ENCODE measurements around the gene PRRG2. TPM values are rescaled to one million over a fixed set of nuclear protein-coding genes. Genes with fewer than 3 reads are reported as not detected.

PRRG2 gene
- total and polyA plus RNA-seq, 2 of the 13 experiments (the other 11 are each of a cell fraction or from before 2014, with no cell fraction given), result 0.66 to 0.82 TPM

GRCh38 chr19:49533551-49534488 lies 47.3 kb upstream of the PRRG2 start (continued):
- TF ChIP-seq ZHX1 (CRISPR knock-in tag; IDR thresholded peaks at IDR 0.05; ENCODE audit: low read depth) (peak; percentile 85; the same call in 1 of the 2 replicates), ISL2 (CRISPR knock-in tag; IDR thresholded peaks at IDR 0.05) (no peak)

GRCh38 chr19:49534632-49535385 lies 46.3 kb upstream of the PRRG2 start:
- POLR2A ChIA-PET, result interaction anchor here (0.9 kb wide), 1 partner anchor 22 kb away, joined by 3 read pairs; the partner anchor contains the start of gene FCGRT
- H3K4me3 ChIP-seq (replicated peaks in 1 of 3; ENCODE audit: insufficient read depth in 1 of 3, low read depth in 2 of 3, low read length in 3 of 3), result no peak overlapping the region
- H3K36me3 ChIP-seq (replicated peaks in 1 of 2; ENCODE audit: control insufficient read depth in 1 of 2, insufficient read depth in 2 of 2, low read length in 2 of 2), result peaks cover 17 to 45% of the 10 kb centered on the region in 2 experiments
- no peak for TF ChIP-seq ZNF629 (CRISPR knock-in tag; conservative IDR thresholded peaks at IDR 0.05)
- TF ChIP-seq SSRP1 (CRISPR knock-in tag; IDR thresholded peaks at IDR 0.05), result no peak
- TF ChIP-seq PAX8 (CRISPR knock-in tag; IDR thresholded peaks at IDR 0.05; ENCODE audit: borderline replicate concordance), result no peak
- TF ChIP-seq CBFB (CRISPR knock-in tag; IDR thresholded peaks at IDR 0.05), result no peak
- no peak for TF ChIP-seq ZNF501 (CRISPR knock-in tag; IDR thresholded peaks at IDR 0.05)
- TF ChIP-seq ZNF549 (CRISPR knock-in tag; IDR thresholded peaks at IDR 0.05), result no peak
- no peak for TF ChIP-seq GMEB1 (CRISPR knock-in tag; IDR thresholded peaks at IDR 0.05; ENCODE audit: borderline replicate concordance)
- no peak for TF ChIP-seq NCOA5 (CRISPR knock-in tag; IDR thresholded peaks at IDR 0.05)
- TF ChIP-seq THYN1 (CRISPR knock-in tag; IDR thresholded peaks at IDR 0.05; ENCODE audit: borderline replicate concordance, low read depth), result no peak
- TF ChIP-seq MTA3 (CRISPR knock-in tag; IDR thresholded peaks at IDR 0.05), result no peak
- no peak for TF ChIP-seq STAT5B (CRISPR knock-in tag; IDR thresholded peaks at IDR 0.05)
- TF ChIP-seq POLR2AphosphoS5 (IDR thresholded peaks at IDR 0.05; ENCODE audit: low read depth, low read length), result no peak
- no peak for TF ChIP-seq BRF2 (CRISPR knock-in tag; IDR thresholded peaks at IDR 0.05)
- TF ChIP-seq KLF13 (CRISPR knock-in tag; IDR thresholded peaks at IDR 0.05), result no peak

More at GRCh38 chr19:49534632-49535385, 46.3 kb upstream of the PRRG2 start:
- FAIRE-seq (no peak), ATAC-seq (no peak), DNase-seq (ENCODE audit: low spot score) (no peak)
- WGBS (ENCODE audit: low lambda C conversion rate), result 92% methylated on average over 8 of the region's 8 CpGs
- no peaks in the 10 kb centered on the region for H3K27me3 ChIP-seq (ENCODE audit: control insufficient read depth in 1 of 2, insufficient read depth in 2 of 2, low read length in 2 of 2)
- intact Hi-C loops (cut with micrococcal nuclease; ENCODE audit: unreplicated experiment) (no loop called here), in situ Hi-C loops (cut with HindIII; ENCODE audit: extremely low pct_ligation_motif_present, low pct_unique_long_range_greater_than_20kb) (no loop called here)
- H3K9ac ChIP-seq (ENCODE audit: insufficient read depth, low read depth, low read length), result no peak overlapping the region
- no TSS peak for BruUV-seq (replicated peaks)
- H3K4me2 ChIP-seq (ENCODE audit: low read depth, low read length), result no peak overlapping the region
- H3K79me2 ChIP-seq (ENCODE audit: insufficient read depth, low read length), result no peaks in the 10 kb centered on the region
- no peak overlapping the region for H2AFZ ChIP-seq (ENCODE audit: low read length)
- H3K27ac ChIP-seq (ENCODE audit: extremely low read length, insufficient read depth, low read length), result no peak overlapping the region
- H3K4me1 ChIP-seq (ENCODE audit: insufficient read depth, low read length), result no peaks in the 10 kb centered on the region
- no peaks in the 10 kb centered on the region for H3K9me3 ChIP-seq (ENCODE audit: low read length)
- CTCF ChIA-PET (ENCODE audit: low intra/inter-chr PET ratio, low total read pairs), result no interaction called here
- H4K20me1 ChIP-seq (ENCODE audit: insufficient read depth, low read length), result no peaks in the 10 kb centered on the region

Measured in HepG2 (cell line).